Stimulated activated CD8-positive, alpha-beta memory T cell treated with anti-CD3 and anti-CD28 coated beads, Interleukin-4, amount 100 ng/mL, for 24 hours (primary cell): Measurements from ENCODE around the gene NOC2L.
"Not testable (repeated sequence)": the region's sequence is repeated elsewhere in the genome, so short reads cannot be mapped to it uniquely, and the experiment has no call there.

Source experiments
- DNase-seq: peaks from one replicate; pipeline ENCODE4 v3.0.0-alpha.2; 2020; ENCODE audit warnings: low read depth

The NOC2L gene

DNA sequence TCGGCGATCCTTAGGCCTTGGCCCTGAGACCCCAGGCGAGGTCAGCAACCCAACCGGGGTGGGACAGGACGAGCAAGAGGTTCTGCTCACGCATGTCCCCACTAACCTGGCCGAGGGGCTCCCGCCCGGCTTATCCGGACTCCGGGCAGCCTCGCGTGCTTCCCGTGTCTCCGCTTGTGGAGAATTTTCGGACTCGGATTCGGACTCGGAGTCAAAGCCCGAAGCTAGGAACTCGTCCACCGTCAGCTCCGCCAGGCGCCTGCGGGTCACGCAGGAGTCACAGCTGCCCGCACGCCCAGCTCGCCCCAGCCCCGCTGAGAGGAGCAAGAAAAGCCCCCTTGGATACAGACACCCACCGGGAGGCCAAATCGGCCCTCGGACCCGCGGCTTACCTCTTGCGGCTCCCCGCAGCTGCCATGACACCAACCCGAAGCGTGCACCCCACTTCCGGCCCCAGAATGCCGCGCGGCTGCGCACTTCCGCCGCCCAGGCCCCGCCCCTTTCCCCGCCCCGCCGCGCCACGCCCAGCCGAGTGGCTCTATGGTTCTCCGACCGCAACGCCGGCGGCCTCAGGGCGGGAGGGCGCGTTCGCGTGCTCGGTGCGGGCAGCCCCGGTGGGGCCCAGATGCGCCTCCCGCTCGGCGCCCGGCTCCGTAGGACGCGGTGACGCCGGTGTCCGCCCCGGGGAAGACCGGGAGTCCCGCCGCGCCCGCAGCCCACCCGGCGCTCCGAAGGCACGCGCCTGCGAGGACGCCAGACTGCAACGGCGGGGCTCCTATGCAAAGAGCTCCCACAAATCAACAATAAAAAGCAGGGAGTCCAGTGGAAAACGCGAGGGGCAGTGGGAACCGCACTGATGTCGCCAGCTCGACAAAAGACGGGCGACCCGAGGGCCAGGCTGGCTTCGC lies at the start of gene NOC2L:
Gene NOC2L, minus strand, starts transcription at position 434 of the 908 bp plus-strand sequence. Its CDS starts 16 bp downstream, at position 418.
- peak; percentile 97 for DNase-seq

DNA sequence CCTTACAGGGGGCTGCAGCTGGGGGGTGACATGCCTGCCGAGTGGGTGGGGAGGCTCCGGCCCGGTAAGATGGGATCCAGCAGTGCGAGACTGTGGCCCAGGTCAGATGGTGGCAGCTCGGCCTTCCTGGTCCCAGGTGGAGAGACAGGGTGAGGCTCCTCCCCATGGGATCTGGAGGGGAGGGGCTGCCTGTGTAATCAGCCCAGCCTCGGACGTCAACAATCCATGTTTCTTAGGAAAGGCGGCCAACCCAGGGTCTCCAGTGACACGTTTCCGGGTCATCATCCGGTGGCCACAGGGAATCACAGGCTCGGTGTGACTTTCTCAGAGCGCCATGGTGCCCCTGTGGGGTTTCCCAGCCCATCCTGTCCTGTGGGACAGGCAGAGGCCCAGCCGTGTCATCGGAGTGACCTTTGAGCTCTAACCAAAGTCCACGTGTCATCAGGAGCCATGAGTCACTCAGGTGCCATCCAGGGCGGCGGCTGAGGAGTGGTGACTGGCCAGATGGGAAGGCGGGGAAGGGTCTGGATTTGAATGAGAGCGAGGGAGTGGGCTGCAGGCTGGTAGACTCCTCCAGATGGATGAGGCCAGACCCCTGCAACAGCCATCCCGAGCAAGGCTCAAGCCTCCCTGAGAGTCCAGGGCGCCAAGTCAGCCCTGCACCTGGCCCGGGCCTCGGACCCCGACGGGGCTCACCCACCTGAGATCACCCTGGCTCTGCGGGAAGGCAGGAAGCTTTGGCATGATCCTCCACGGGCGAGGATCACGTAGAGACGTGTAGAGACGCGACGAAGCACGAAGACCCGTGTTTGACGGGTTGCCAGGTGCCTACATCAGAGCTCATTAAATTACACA lies 47.5 kb upstream of the NOC2L start:
- DNase-seq: no peak

DNA sequence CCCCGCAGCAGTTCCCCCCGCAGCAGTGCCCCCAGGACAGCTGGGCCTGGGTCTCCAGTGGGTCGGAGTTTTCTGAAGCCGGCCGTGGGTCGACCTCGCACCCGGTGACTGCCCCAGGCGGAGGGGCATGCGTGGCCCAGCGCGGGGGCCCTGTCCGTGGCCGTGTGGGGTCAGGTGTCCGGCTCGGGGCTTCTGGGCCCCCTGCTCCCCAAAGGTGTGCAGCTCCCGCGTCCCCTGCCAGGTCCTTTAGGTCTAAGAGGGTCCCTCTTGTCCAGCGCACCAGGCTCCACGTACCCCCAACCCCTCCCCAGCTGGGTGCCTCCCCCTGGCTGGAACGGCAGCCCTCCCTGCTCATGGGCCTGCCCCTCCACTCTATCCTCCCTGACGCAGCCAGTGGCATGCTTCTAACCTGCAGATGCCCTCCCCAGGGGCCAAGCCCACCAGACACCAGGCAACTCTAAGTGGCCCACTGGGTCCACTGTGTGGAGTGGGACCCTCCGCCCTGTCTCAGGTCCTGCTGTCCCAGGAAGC lies 46.8 kb upstream of the NOC2L start:
- DNase-seq: no peak

DNA sequence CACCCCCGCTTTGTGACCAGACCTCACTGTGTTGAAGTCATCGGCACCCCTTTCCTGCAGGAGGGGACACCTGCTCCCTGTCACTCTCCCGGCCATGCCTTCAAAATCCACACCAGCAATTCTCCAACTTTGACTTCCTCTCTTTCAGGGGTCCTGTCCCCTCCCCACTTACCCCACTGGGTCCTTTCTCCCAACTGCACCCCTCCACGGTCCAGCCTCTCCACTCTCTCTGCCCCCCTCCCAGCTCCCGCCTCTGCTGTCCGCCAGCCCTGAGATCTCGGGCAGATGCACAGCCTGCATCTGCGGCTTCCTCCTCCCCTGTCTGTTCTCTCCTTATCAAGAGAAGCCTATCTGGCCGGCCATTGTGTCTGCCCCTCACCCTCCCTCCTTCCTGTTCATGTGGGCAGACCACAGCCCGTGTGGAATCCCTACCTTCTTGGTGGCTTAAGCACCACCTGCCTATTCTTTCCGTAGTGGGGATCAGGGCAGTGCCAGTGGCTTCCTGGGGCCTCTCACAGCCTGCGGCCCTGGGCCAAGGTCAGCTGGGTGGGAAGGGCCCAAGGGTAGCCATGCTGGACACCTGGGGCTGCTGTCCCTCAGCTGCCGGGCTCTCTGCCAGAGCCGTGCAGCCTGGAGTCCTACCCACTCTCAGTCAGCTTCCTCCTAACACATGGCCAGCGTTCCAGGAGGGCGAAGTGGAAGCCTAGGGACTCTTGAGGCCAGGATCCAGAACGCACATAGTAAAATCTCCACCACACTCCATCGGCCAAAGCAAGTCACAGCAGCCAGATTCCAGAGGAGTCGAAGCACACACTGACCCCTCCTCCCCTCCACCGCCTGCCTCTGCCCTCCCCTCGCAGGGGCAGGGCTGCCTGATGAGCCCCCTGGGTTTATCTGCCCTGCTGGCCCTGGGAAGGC lies 46.0 kb upstream of the NOC2L start:
- DNase-seq: no peak

DNA sequence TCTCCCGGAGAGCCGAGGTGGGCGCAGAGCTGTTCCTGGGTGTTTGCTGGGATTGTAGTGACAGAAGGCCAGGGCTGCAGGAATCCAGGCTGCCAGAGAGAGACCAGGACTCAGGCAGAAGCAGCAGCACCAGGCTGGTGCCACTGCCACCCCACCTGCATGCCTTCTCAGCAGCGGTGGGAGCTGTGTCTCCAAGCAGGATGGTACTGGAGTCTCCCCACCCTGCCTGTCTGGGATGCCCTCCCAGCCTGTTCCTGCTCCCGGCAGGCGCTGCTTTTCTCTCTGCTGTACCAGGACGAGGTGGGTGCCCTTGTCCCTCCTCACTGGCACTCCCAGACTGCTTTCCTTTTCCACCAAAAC lies 45.3 kb upstream of the NOC2L start:
- no peak for DNase-seq

DNA sequence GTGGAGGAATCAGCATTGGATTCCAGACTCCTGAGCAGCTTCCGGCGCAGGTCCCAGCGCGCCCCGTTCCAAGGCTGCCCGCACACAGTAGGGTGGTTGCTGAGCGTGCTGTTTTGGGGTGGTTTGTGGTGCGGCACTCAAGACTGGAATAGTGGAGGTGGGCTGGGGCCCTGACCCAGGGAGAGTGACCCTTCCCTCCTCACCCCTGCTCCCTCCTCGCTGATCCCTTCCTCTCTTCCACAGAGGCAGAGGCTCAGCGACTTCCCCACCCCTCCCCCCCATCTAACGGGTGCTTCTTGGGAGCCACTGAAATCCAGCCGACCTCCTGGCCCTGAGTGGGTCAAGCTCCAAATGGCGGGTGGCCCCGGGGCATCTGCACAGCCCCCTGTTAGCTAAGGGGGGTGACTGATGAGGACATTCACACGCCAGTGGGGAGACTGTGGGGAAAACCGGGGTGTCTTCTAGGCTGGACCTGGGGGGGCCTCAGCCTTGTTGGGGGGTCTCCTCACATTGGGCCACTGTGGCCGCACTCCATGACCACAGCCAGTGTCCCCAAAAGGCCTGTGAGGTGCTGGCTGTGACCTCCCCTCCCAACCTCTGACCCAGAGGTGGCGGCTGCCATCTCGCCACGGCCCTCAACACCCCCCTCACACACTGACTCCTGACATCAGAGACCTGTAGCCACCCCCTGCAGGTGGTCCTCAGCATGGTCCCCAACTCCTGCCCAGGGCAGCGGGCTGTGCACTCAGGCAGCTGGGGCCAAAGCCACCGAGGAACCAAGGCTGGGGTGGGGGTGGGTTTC lies 44.8 kb upstream of the NOC2L start:
- DNase-seq: no peak

DNA sequence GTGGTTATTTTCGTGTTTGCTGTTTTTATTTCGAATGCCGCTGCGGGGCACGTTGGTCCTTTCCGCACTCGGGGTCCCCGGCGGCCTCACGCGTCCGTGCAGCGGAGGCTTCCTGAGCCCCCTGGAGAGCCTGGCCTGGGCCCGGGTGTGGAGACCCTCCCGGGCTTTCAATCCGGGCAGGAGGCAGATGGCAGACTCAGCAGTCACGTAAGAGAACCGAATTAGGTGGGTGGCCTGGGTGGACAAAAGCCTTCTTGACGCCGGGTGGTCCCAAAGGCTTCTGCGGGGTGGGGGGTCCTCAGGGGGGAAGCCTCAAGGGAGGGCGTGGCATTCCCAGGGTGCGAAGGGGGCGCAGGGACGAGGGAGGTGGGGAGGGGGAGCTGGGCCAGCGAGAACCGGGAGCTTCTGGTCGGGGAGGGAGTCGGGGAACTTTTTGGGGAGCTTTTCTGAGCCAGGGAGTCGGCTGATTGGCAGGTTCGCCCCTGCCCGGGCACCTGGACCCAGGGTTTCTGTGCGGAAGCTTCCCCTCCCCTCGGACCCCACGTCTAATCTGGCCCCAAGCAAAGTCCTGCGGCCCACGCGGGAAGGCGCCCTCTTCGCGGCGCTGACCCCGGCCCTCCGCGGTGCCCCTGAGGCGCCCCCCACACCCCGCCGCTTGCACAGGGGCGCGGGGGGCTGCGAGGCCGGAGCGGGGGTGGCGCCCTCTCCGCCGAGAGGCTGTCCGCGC lies 42.2 kb upstream of the NOC2L start:
- DNase-seq: no peak

DNA sequence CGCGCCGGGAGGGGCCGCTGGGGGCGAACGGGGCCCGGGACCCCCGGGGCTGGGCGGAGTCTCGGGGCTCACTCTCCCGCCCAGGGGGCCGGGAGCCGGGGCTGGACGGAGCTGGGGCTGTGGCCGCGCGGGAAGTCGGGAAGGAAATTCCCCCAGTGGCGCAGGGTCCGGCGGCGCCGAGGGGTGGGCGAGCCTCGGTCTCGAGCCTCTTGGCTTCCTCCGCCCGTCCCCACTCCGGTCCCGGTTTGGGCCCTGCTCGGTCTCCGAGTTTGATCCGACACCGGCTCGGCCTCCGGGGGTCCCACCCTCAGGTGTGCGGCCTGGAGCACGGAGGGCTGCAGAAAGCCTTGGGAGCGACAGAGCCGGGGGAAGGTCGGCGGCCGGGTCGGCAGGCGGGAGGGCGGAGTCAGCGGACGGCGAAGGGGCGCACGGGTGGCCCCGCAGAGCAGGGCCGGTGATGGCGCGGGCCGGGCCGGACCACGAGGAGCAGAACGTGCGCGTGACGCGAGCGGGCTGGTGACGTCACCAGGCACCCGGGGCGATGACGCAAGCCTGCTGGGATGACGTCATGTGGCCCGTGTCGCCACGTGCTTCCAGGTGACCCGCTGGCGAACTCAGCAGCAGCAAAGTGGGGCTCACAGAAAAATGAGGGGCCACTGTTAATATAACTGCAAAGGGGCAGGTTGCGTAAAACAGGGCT lies 41.5 kb upstream of the NOC2L start:
- peak; percentile 41 for DNase-seq

DNA sequence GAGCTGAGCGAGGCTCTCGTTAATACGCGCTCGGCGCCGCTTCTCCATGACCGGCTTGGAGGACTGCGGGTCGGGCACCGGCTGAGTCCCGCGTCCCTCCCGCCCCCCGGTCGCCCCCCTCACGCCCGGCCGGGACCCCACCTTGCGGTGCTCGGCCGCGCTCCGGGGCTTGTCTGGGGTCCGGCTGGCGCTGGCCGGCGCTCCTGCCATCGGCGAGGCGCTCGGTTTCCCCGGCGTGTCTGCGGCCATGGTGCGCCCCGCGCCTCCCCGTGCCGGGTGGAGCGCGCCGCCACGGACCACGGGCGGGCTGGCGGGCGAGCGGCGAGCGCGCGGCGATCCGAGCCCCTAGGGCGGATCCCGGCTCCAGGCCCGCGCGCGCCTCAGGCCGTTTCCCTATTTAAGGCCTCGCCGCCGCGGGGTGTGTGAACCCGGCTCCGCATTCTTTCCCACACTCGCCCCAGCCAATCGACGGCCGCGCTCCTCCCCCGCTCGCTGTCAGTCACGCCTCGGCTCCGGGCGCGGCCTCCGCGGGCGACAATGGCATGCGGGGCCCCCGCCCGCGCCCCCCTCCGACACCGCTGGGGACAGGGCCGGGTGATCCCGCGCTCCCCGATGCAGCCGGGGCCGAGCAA lies 40.8 kb upstream of the NOC2L start, which contains the start of gene HES4:
Gene HES4, minus strand, starts transcription at position 373 of the 632 bp plus-strand sequence. Its CDS starts 124 bp downstream, at position 249.
- peak; percentile 55 for DNase-seq

DNA sequence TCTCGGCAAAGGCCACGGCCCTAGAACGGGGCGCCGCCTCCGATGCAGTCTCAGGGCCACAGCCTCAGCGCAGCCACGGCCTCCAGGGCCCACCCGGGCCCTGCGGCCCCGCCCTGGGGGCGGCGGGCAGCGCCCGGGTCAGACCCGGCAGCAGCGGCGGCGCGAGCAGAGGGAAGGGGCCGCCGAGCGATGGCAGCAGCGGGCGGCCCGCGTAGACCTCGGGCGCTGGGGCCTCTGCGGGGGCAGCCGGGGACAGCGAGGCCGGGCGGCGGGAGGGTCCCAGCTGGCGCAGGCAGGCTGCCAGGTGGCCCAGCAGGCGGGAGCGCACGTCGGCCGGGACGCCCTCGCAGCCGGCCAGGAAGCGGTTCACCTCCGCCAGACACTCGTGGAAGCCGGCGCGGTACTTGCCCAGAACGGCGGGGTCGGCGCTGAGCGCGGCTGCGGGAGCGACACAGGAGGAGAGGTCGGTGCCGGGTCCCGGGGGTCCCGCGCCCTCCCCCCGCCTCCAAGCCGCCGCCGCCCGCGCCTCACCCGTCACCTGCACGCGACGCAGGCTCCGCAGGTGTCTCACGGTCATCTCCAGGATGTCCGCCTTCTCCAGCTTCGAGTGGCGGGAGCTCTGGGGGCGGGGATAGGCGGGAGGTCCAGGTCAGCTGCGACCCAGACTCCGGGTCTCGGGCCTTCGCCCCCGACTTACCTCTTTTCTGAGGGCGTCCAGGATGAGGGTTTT lies 40.1 kb upstream of the NOC2L start:
- DNase-seq: no peak

DNA sequence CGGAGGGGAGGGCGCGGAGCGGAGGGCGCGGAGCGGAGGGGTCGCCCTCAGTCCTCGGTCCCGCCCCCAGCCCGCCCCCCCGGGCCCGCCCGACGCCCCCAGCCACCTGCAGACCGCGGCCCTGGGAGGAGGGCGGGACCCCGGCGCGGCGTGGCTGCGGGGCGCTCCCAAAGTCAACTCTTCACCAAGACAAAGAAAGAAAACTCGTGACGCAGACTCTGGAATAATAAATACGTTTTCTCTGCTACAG lies 39.6 kb upstream of the NOC2L start:
- DNase-seq: no peak

DNA sequence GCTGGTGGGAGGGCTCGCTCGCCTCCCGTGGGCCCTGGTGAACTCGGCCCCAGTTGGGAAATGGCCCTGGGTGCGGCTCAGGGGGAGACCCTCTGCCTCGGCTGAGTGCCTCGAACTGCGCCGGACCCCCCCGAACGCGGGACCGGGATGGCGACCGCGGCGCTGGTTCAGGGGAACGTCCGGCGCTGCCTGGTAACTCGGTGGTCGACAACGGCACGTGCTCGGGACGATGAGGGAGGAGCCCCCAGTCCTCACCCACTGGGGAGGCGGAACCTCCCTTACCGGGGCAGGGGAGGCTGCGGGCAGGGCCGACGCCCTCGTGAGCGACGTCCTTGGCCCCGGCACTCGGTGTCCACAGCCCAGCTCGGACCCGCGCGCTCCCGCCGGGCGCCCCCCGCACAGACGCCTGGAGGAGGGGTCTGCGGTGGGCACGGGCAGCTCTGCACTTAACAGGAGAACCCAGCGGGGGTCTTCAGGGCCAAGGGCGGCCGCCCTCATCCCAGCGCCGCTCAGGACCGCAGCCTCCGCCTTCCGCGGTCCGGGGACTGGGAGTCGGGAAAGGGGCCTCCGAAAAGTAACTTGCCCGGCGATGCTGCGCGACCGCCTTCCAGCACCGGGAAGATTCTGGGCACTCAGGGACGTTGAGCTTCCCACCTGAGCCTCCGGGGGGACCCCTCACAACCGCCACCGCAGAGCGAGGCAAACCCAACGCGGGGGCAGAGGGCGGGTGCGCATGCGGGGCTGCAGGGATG lies 39.1 kb upstream of the NOC2L start:
- DNase-seq: no peak

DNA sequence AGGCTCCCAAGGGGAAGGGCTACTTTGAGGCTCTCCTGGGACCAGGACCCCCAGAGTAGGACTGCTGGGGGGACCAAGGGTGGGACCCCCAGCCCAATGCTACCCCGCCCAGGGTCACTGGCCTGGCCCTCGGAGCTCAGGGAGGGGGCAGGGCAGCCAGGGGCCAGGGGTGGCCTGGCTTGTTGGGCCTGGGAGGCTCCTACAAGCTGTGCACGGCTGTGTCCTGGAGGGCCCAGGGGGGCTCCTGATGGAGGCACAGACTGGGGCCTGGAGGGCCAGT lies 38.6 kb upstream of the NOC2L start:
- no peak for DNase-seq

DNA sequence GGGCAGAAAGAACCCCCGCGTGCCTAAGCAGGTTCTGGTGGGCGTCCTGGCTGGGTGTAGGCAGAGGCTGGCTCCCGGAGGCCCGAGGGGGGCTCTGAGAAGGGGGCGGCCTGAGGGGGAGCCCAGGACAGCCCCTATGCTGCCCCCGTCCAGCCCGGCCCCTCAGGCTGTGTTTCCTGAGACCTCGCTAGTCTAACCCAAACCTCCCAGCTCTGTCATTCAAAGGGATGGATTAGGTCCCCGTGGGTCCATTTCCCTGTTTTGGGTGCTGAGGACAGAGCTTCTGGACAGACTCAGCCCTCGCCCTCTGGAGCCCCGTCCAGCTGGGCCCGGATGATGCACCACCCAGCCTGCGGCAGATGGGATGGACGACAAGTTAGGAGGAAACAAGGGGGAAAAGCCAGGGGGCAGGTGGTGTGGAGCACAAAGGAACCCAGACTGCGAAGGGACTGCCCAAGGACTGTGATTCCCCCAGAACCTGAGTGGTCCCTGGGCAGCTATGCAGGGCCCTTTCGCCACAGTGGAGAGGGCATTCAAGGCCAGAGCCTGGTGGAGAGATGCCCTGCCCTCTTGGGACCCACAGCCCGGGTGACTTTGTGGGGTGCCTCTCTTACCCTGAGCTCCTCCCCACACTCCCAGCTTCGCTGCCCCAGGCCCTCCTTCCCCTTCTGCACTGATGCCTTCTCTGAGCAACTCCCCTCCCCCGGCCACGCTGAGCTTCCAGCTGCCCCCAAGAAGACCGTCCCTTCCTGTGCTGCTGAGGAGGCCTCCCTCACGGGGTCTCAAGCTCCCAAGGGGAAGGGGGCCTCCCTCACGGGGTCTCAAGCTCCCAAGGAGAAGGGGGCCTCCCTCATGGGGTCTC lies 38.0 kb upstream of the NOC2L start:
- no peak for DNase-seq

DNA sequence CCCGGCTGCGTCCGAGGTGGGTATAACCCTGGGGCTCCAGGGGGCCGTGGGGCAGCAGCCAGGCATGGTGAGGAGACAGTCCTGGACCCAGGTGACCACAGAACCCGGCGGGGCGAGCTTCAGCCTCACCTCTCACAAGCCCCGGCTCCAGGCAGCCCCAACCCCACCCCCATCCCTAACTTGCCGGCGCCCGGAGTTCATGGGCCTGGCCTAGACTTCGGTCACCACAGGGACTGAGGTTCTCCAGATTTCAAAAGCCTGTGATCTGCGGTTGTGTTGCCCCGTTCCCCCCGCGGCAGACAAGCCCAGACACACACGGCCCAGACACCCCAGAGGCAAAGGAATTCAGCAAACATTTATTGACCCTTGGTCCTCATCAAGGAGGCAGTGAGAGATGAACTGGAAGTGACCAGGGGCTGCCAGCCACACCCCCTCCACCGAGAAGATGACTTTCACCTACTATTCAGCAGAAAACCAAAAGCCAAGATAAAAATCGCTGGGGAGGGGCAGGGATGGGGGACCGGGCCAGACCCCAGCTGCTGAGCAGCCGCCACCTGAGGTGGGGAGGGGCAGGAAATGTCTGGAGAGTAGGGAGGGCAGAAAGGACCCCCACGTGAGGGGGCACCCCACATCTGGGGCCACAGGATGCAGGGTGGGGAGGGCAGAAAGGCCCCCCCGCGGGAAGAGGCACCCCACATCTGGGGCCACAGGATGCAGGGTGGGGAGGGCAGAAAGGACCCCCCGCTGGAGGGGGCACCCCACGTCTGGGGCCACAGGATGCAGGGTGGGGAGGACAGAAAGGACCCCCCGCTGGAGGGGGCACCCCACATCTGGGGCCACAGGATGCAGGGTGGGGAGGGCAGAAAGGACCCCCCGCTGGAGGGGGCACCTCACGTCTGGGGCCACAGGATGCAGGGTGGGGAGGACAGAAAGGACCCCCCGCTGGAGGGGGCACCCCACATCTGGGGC lies 36.9 kb upstream of the NOC2L start:
- no peak for DNase-seq

DNA sequence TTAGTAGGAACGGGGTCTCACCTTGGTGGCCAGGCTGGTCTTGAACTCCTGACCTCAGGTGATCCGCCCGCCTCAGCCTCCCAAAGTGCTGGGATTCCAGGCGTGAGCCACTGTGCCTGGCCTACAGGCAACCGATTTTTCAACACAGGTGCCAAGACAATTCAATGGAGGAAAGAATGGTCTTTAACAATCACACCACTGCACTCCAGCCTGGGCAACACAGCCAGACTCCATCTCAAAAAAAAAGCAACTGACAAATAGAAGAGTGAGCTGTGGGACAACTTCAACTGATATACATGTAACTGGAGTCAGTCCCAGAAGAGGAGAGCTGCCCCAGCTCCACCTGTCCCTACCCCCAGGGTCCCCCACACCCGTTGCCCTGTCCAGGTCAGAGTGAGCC lies 35.5 kb upstream of the NOC2L start:
- not testable (repeated sequence) for DNase-seq
